SW 1271 (cell line): ENCODE results near the gene SIL1.
"Not testable (repeated sequence)": the region's sequence is repeated elsewhere in the genome, so short reads cannot be mapped to it uniquely, and the experiment has no call there.

ENCODE experiments used
- DNase-seq, 2 experiments: peaks; one replicate each; lab custom pipeline; 2025; lab: John Stamatoyannopoulos, UW

The SIL1 gene

GRCh38 chr5:139068494-139069151 lies 129.5 kb downstream of the SIL1 start:
- DNase-seq, result no peak

DNA sequence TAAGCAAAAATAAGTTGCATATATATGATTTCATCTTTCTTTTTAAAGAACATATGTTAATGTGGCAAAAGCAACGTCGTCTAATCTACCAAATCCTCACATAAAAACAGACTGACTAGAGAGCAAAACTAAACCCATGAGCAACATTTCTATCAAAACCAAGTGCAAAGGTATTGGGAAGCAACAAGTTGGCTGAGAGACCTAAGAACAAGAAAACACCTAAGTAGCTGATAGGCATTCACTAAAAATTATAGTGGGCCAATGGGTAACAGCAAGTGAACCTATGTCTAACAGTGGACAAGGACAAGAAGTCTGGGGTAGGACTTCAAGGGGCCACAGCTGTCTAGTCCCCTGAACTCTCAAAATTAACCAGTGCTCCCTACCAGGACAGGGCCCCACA lies 130.1 kb downstream of the SIL1 start:
- no peak for DNase-seq

GRCh38 chr5:139065306-139065705 lies 132.9 kb downstream of the SIL1 start:
- DNase-seq, result no peak

- DNase-seq, result no peak
Observed at GRCh38 chr5:139064613-139065012, 133.6 kb downstream of the SIL1 start.

- DNase-seq, result no peak
Observed at GRCh38 chr5:139063664-139064054, 134.5 kb downstream of the SIL1 start.

DNA sequence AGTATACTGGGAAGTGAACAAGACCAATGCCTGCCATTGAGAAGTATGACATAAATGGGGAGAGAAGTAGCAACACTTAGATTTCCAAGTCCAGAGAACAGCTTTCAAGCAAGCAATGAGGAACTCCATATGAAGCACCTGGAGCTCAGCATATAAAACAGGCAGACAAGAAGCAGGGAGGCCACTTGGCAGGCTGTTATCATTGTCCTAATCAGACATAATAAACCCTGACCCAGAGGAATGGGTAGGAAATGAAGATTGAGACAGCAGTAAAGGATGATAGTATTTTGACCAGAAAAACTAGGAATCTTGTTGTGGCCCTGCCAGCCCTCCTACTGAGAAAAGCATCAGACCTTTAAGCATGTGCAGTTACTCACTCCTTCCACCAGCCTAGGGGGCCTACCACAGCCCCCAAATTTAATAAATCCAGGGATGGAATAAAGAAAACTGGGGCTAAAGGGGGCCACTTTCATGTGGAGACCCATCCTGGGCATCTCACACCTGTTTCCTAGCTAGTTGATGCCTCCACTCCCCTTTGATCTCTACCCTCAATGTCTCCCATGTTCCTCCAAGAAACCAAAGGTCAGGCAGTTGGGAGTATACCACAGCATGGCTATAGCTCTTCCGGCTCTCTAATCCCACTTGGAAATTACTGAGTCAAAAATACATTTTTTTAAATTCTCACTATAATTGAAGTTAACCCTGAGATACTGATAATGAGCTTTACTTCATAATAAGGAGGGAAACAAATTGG lies 135.1 kb downstream of the SIL1 start:
- no peak for DNase-seq

- DNase-seq, result no peak
Observed at GRCh38 chr5:139061856-139062255, 136.3 kb downstream of the SIL1 start.

DNA sequence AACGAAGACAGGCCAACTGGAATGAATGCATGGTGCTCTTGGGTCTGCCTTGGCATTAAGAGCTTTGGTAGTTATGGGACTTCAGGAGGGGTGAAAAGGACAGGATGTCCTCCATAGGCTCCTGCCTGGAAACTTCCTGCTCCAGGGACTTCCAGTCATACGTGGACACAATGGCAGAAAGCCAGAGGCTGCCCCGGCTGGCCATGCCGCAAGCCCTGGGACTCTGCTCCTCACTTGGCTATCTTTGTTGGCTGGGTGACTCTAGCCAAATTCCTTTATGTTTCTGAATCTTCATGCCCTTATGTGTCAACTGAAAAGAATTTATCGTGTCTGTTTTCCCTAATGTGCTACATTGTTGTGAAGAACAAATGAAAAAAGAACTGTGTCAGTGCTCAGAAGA lies 136.9 kb downstream of the SIL1 start:
- DNase-seq, result no peak

- DNase-seq, result no peak
Observed at GRCh38 chr5:139058121-139058520, 140.0 kb downstream of the SIL1 start.

DNA sequence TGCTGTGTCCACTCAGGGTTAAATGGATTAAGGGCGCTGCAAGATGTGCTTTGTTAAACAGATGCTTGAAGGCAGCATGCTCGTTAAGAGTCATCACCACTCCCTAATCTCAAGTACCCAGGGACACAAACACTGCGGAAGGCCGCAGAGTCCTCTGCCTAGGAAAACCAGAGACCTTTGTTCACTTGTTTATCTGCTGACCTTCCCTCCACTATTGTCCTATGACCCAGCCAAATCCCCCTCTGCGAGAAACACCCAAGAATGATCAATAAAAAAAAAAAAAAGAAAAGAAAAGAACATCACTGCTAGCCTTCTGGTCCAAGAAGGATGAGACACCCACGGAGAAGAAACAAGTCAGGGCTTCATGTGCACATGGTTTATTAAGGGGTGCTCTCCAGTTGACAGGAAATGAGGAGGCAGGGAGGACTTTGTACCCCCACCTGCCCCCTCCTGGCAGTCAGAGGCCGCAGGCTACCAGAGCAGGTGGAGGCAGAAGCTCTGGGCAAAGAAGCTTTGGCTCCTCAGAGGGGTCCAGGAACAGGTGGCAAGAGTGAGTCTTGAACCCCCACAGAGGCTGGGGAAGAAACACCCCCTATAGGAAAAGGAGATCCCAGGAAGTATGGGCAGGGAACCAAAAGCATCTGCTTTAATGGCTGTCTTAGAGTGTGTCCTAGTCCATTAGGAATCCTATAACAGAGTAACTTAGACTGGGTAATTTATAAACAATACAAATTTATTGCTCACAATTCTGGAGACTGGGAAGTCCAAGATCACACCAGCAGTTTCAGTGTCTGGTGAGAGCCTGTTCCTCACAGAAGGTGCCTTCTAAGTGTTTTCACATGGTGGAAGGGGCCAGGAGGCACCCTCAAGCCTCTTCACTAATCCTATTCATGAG lies 140.9 kb downstream of the SIL1 start:
- not testable (repeated sequence) for DNase-seq

DNA sequence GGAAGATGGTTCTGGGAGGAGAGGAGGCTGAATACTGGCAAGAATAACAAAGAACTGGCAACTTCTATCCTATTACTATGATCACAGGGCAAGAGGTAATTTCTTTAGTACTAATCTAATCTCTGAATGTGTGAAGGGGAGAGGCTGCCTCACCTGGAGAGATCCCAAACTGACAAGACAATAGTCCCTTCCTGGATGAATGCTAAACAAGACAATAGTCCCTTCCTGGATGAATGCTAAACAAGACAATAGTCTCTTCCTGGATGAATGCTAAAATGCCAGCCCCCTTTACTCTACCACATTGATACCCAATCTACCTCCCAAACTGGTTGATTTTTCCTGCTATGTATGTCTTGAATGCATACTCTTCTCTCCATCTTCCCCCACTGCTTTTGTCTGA lies 145.2 kb downstream of the SIL1 start:
- no peak for DNase-seq

DNA sequence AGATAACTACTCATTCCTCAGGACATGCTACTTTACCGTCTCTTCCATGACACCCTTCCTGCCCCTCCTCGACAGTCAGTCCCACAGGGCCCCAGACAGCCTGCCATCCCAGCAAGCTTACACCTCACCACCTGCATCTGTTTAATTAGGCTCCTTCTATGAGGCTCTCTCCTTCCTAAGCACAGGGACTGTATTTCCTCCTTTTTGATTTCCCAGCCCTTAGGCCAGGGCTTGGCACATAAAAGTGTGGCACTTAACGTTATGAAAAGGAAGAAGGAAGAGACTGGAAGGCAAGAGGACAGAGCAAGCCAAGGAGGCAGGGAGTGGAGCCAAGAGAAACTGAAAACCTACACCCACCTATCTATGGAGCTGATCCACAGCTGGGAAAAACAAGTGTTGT lies 146.8 kb downstream of the SIL1 start:
- DNase-seq, result no peak

GRCh38 chr5:139050432-139050831 lies 147.7 kb downstream of the SIL1 start:
- no peak for DNase-seq

GRCh38 chr5:139049780-139050179 lies 148.4 kb downstream of the SIL1 start:
- DNase-seq, result no peak

GRCh38 chr5:139046551-139046950 lies 151.6 kb downstream of the SIL1 start:
- DNase-seq, result no peak

GRCh38 chr5:139043157-139043905 lies 154.8 kb downstream of the SIL1 start:
- no peak for DNase-seq

- no peak for DNase-seq
Observed at GRCh38 chr5:139040081-139040480, 158.1 kb downstream of the SIL1 start.

GRCh38 chr5:139038613-139039305 lies 159.4 kb downstream of the SIL1 start:
- DNase-seq, result no peak

DNA sequence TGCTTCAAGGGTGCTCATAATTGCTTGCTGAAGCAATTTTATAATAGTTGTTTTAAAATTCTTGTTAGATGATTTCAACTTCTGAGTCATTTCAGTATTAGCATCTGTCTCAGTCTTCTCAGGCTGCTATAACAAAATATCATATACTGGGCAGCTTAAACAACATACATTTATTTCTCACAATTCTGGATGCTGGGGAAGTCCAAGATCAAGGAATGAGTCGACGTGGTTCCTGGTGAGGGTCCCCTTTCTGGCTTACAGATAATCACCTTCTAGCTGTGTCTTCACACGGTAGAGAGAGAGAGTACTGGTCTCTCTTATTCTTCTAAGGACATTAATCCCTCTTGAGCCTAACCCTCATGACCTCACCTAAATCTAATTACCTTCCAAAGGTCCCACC lies 160.4 kb downstream of the SIL1 start:
- no peak for DNase-seq

DNA sequence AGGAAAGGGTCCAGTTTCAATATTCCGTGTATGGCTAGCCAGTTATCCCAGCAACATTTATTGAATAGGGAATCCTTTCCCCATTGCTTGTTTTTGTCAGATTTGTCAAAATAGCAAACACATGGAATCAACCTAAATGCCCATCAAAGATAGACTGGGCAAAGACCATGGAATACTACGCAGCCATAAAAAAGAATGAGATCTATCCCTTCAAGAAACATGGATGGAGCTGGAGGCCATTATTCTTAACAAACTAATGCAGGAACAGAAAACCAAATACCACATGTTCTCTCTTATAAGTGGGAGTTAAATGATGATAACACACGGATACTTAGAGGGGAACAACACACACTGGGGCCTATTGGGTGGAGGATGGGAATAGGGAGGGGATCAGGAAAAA lies 161.8 kb downstream of the SIL1 start:
- not testable (repeated sequence) for DNase-seq

GRCh38 chr5:139027150-139027549 lies 171.0 kb downstream of the SIL1 start:
- no peak for DNase-seq
